ENCODE measurements around the gene MTF1.

Gene MTF1

GRCh38 chr1:37761416-37762095, 97.8 kb downstream of the MTF1 start:
- H3K4me3 ChIP-seq (replicated peaks; ENCODE audit: low read depth, low read length), result no peak overlapping the region
- H3K27me3 ChIP-seq (replicated peaks; ENCODE audit: control insufficient read depth, insufficient read depth, low read length), result peaks cover 6% of the 10 kb centered on the region
- no peak for DNase-seq (ENCODE audit: extremely low read depth, insufficient read length)
- no peak for TF ChIP-seq CTCF (IDR thresholded peaks at IDR 0.05; ENCODE audit: insufficient read depth, low read length, poor library complexity, severe bottlenecking)
- H3K36me3 ChIP-seq (ENCODE audit: control insufficient read depth, insufficient read depth, low read length), result no peaks in the 10 kb centered on the region
